Measurements from ENCODE around the gene CEMP1. TPM values are rescaled to one million over a fixed set of nuclear protein-coding genes. Genes with fewer than 3 reads are reported as not detected.

Gene CEMP1
- total RNA-seq, 1 donor from 2014 or later: not detected

GRCh38 chr16:2497695-2498484 lies 33.3 kb downstream of the CEMP1 start:
- Mint-ChIP-seq H3K36me3 (ENCODE audit: unreplicated experiment) (peaks cover 9% of the 10 kb centered on the region), H3K27ac (ENCODE audit: unreplicated experiment) (no peak overlapping the region), H3K9me3 (ENCODE audit: unreplicated experiment) (no peaks in the 10 kb centered on the region), H3K27me3 (ENCODE audit: unreplicated experiment) (no peaks in the 10 kb centered on the region), H3K4me1 (ENCODE audit: unreplicated experiment) (peaks cover 17% of the 10 kb centered on the region), H3K4me3 (ENCODE audit: unreplicated experiment) (no peak overlapping the region)
- TF ChIP-seq CTCF (IDR thresholded peaks at IDR 0.05): no peak
- no peak for DNase-seq (ENCODE audit: extremely low spot score, unreplicated experiment)

- Mint-ChIP-seq H3K4me3 (ENCODE audit: unreplicated experiment) (no peak overlapping the region), H3K4me1 (ENCODE audit: unreplicated experiment) (peaks cover 11% of the 10 kb centered on the region), H3K9me3 (ENCODE audit: unreplicated experiment) (no peaks in the 10 kb centered on the region), H3K27ac (ENCODE audit: unreplicated experiment) (no peak overlapping the region), H3K36me3 (ENCODE audit: unreplicated experiment) (peaks cover 9% of the 10 kb centered on the region), H3K27me3 (ENCODE audit: unreplicated experiment) (no peaks in the 10 kb centered on the region)
- TF ChIP-seq CTCF (IDR thresholded peaks at IDR 0.05): no peak
- no peak for DNase-seq (ENCODE audit: extremely low spot score, unreplicated experiment)
These were observed 34.0 kb downstream of the CEMP1 start for GRCh38 chr16:2497116-2497630.

GRCh38 chr16:2496223-2497115 lies 34.7 kb downstream of the CEMP1 start:
- Mint-ChIP-seq H3K36me3 (ENCODE audit: unreplicated experiment) (peaks cover 9% of the 10 kb centered on the region), H3K27ac (ENCODE audit: unreplicated experiment) (no peak overlapping the region), H3K27me3 (ENCODE audit: unreplicated experiment) (no peaks in the 10 kb centered on the region), H3K4me1 (ENCODE audit: unreplicated experiment) (peaks cover 5% of the 10 kb centered on the region), H3K4me3 (ENCODE audit: unreplicated experiment) (no peak overlapping the region), H3K9me3 (ENCODE audit: unreplicated experiment) (no peaks in the 10 kb centered on the region)
- no peak for DNase-seq (ENCODE audit: extremely low spot score, unreplicated experiment)
- no peak for TF ChIP-seq CTCF (IDR thresholded peaks at IDR 0.05)

DNA sequence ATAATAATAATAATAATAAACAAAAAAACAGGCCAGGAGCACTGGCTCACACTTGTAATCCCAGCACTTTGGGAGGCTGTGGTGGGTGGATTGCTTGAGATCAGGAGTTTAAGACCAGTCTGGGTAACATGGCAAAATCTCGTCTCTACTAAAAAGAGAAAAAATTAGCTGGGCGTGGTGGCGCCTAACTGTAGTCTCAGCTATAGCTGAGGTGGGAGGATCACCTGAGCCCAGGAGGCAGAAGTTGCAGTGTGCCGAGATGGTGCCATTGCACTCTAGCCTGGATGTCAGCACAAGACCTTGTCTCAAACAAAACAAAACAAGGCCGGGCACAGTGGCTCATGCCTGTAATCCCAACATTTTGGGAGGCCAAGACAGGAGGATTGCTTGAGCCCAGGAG lies 36.2 kb downstream of the CEMP1 start:
- DNase-seq (ENCODE audit: extremely low spot score, unreplicated experiment): no peak
- no peak overlapping the region for H3K27ac Mint-ChIP-seq (ENCODE audit: unreplicated experiment)
- TF ChIP-seq CTCF (IDR thresholded peaks at IDR 0.05): no peak
- H3K9me3 Mint-ChIP-seq (ENCODE audit: unreplicated experiment): no peaks in the 10 kb centered on the region
- no peaks in the 10 kb centered on the region for H3K27me3 Mint-ChIP-seq (ENCODE audit: unreplicated experiment)
- H3K4me3 Mint-ChIP-seq (ENCODE audit: unreplicated experiment): no peak overlapping the region
- peaks cover 5% of the 10 kb centered on the region for H3K4me1 Mint-ChIP-seq (ENCODE audit: unreplicated experiment)
- H3K36me3 Mint-ChIP-seq (ENCODE audit: unreplicated experiment): peaks cover 9% of the 10 kb centered on the region

DNA sequence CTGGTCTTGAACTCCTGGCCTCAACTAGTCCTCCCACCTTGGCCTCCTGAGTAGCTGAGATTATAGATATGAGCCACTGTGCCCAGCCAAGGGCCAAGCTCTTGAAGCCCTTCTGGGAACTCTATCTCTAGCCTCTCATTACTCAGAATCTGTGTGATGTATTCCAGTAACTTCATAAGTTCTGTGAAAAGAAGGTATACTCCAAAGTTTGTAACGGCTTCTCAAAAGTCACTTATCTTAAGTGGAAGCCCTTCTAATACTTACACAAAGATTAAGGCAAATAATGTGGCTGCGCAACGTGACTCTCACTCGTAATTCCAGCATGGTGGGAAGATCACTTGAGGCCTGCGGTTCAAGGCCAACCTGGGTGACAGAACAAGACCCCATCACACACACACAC lies 36.6 kb downstream of the CEMP1 start:
- Mint-ChIP-seq H3K9me3 (ENCODE audit: unreplicated experiment) (no peaks in the 10 kb centered on the region), H3K27me3 (ENCODE audit: unreplicated experiment) (no peaks in the 10 kb centered on the region), H3K4me1 (ENCODE audit: unreplicated experiment) (peaks cover 5% of the 10 kb centered on the region), H3K27ac (ENCODE audit: unreplicated experiment) (no peak overlapping the region), H3K36me3 (ENCODE audit: unreplicated experiment) (peaks cover 9% of the 10 kb centered on the region), H3K4me3 (ENCODE audit: unreplicated experiment) (no peak overlapping the region)
- no peak for TF ChIP-seq CTCF (IDR thresholded peaks at IDR 0.05)
- DNase-seq (ENCODE audit: extremely low spot score, unreplicated experiment): no peak
